Ascending aorta (tissue), 2 donors: ENCODE results near the gene MAGEB2. TPM values are rescaled to one million over a fixed set of nuclear protein-coding genes. Genes with fewer than 3 reads are reported as not detected.
A peak's percentile ranks its signal among the peaks of the same experiment; 100 is the strongest.
"Not testable (repeated sequence)": the region's sequence is repeated elsewhere in the genome, so short reads cannot be mapped to it uniquely, and the experiment has no call there.

Source experiments
- DNase-seq, 2 donors: peaks; one replicate each; pipeline ENCODE4 v3.0.0-alpha.2; 2019; ENCODE audit warnings: low spot score in 2 of 2
- H3K27ac ChIP-seq, 2 donors: fragments of 200-600 bp; sonication (generic); one replicate each; pipeline ENCODE4 v1.5.1; 2016 to 2017; ENCODE audit warnings: mild to moderate bottlenecking in 1 of 2
- H3K27me3 ChIP-seq: fragments of 200-600 bp; sonication (generic); one replicate; pipeline ENCODE4 v1.5.1; 2017
- H3K36me3 ChIP-seq, 2 donors: fragments of 200-600 bp; sonication (generic); one replicate each; pipeline ENCODE4 v1.5.1; 2016
- H3K4me1 ChIP-seq, 2 donors: fragments of 200-600 bp; sonication (generic); one replicate each; pipeline ENCODE4 v1.5.1; 2016 to 2017; ENCODE audit warnings: mild to moderate bottlenecking in 1 of 2
- H3K4me3 ChIP-seq, 2 donors: fragments of 200-600 bp; sonication (generic); one replicate each; pipeline ENCODE4 v1.5.1; 2016 to 2017; ENCODE audit warnings: mild to moderate bottlenecking in 1 of 2
- H3K9me3 ChIP-seq, 2 donors: fragments of 200-600 bp; sonication (generic); one replicate each; pipeline ENCODE4 v1.5.1; 2016
- CTCF ChIP-seq, 3 experiments: fragments of 200-600 bp in 2 of 3; fragments of 450-650 bp in 1 of 3; sonication (generic) in 2 of 3; IDR thresholded peaks; one replicate each; pipeline ENCODE4 v1.5.1; 2016 to 2019; ENCODE audit warnings: antibody characterized with exemption in 3 of 3, mild to moderate bottlenecking in 1 of 3, moderate library complexity in 1 of 3
- intact Hi-C: fragments of 100-400 bp; cut with DNase I; formaldehyde crosslinking; loops from one replicate; pipeline ENCODE4 v1.15.1; 2023
- total RNA-seq: library from RNA; depleted of rRNA; stranded (reverse); fragments of >200 nt; gene quantifications from one replicate; pipeline ENCODE4 v1.1.0, GENCODE V29; 2016

The MAGEB2 gene
- not detected for total RNA-seq

- H3K4me3 ChIP-seq: no peak within 1 kb of the TSS
- no peak for TF ChIP-seq CTCF (IDR thresholded peaks at IDR 0.05)
- no peaks in the 10 kb centered on the region for H3K9me3 ChIP-seq
- no peak within 1 kb of the TSS for H3K27ac ChIP-seq
- no peaks in the 10 kb centered on the region for H3K27me3 ChIP-seq
- DNase-seq: no peak
- H3K4me1 ChIP-seq: no peaks in the 10 kb centered on the region
- H3K36me3 ChIP-seq: no peaks in the 10 kb centered on the region
- intact Hi-C loops: no loop called here
Observed at GRCh38 chrX:30215357-30215843, at the start of gene MAGEB2. Gene MAGEB2, plus strand, starts transcription at chrX:30215563. Its CDS starts 3,018 bp downstream, at chrX:30218581.

GRCh38 chrX:30170900-30171299, 44.5 kb upstream of the MAGEB2 start:
- Histone ChIP-seq H3K4me1 (no peaks in the 10 kb centered on the region), H3K27me3 (no peaks in the 10 kb centered on the region), H3K4me3 (no peak overlapping the region), H3K36me3 (no peaks in the 10 kb centered on the region), H3K27ac (no peak overlapping the region), H3K9me3 (no peaks in the 10 kb centered on the region)
- TF ChIP-seq CTCF (IDR thresholded peaks at IDR 0.05): no peak
- intact Hi-C loops: no loop called here
- DNase-seq: no peak

- no peaks in the 10 kb centered on the region for H3K4me1 ChIP-seq
- DNase-seq: no peak
- intact Hi-C loops: no loop called here
- TF ChIP-seq CTCF (IDR thresholded peaks at IDR 0.05): no peak
- H3K4me3 ChIP-seq: no peak overlapping the region
- H3K27ac ChIP-seq: peak overlapping the region; percentile 58 to 61
- no peaks in the 10 kb centered on the region for H3K9me3 ChIP-seq
- H3K27me3 ChIP-seq: no peaks in the 10 kb centered on the region
- H3K36me3 ChIP-seq: no peaks in the 10 kb centered on the region
Observed at GRCh38 chrX:30181353-30181752, 34.0 kb upstream of the MAGEB2 start.

GRCh38 chrX:30183554-30183953, 31.8 kb upstream of the MAGEB2 start:
- H3K4me3 ChIP-seq: no peak overlapping the region
- H3K9me3 ChIP-seq: no peaks in the 10 kb centered on the region
- intact Hi-C loops: no loop called here
- no peaks in the 10 kb centered on the region for H3K4me1 ChIP-seq
- no peak for TF ChIP-seq CTCF (IDR thresholded peaks at IDR 0.05)
- no peaks in the 10 kb centered on the region for H3K36me3 ChIP-seq
- DNase-seq: no peak
- no peak overlapping the region for H3K27ac ChIP-seq
- no peaks in the 10 kb centered on the region for H3K27me3 ChIP-seq

- no peak overlapping the region for H3K27ac ChIP-seq
- no peak for DNase-seq
- intact Hi-C loops: no loop called here
Observed at GRCh38 chrX:30190426-30190825, 24.9 kb upstream of the MAGEB2 start.

GRCh38 chrX:30193910-30194309, 21.5 kb upstream of the MAGEB2 start:
- H3K27me3 ChIP-seq, H3K9me3 ChIP-seq, intact Hi-C loops: not testable (repeated sequence)

More at GRCh38 chrX:30190426-30190825, 24.9 kb upstream of the MAGEB2 start:
- no peaks in the 10 kb centered on the region for H3K4me1 ChIP-seq
- H3K27me3 ChIP-seq: no peaks in the 10 kb centered on the region
- no peak overlapping the region for H3K4me3 ChIP-seq
- H3K9me3 ChIP-seq: no peaks in the 10 kb centered on the region
- H3K36me3 ChIP-seq: no peaks in the 10 kb centered on the region
- no peak for TF ChIP-seq CTCF (IDR thresholded peaks at IDR 0.05)

More at GRCh38 chrX:30193910-30194309, 21.5 kb upstream of the MAGEB2 start:
- not testable (repeated sequence) for DNase-seq, H3K4me3 ChIP-seq, H3K4me1 ChIP-seq, H3K27ac ChIP-seq, H3K36me3 ChIP-seq
